CD8-positive, alpha-beta memory T cell (primary cell): Measurements from ENCODE around the gene ACOT7. TPM values are rescaled to one million over a fixed set of nuclear protein-coding genes. Genes with fewer than 3 reads are reported as not detected.

Experiments used
- CTCF ChIA-PET: fragments of 350-600 bp; sonication (Branson Sonifier 250); formaldehyde crosslinking; loops from one replicate; lab custom pipeline; 2021; ENCODE audit warnings: antibody characterized with exemption; lab: Charles Lee
- POLR2A ChIA-PET: fragments of 350-600 bp; sonication (Branson Sonifier 250); formaldehyde crosslinking; loops from one replicate; lab custom pipeline; 2021; ENCODE audit warnings: antibody characterized with exemption; lab: Charles Lee
- DNase-seq, 5 donors: peaks; one replicate each; pipeline versions ENCODE4 v3.0.0 to v3.0.0-alpha.2; 2020 to 2022; ENCODE audit warnings: mixed read lengths in 1 of 5
- H3K27ac ChIP-seq: one replicate; pipeline ENCODE4 v1.7.0; 2013; ENCODE audit warnings: low read depth, mild to moderate bottlenecking, low read length, moderate library complexity
- H3K27me3 ChIP-seq: 2 replicates; pipeline ENCODE4 v1.7.0; 2013; ENCODE audit warnings: low read length, mild to moderate bottlenecking; ENCODE audit not compliant: insufficient read depth, poor library complexity, severe bottlenecking
- H3K36me3 ChIP-seq: 2 replicates; pipeline ENCODE4 v1.7.0; 2013; ENCODE audit warnings: mild to moderate bottlenecking, low read length, moderate library complexity; ENCODE audit not compliant: insufficient read depth
- H3K4me1 ChIP-seq: 2 replicates; pipeline ENCODE4 v1.7.0; 2013; ENCODE audit warnings: mild to moderate bottlenecking, low read length, moderate library complexity; ENCODE audit not compliant: insufficient read depth
- H3K4me3 ChIP-seq: 2 replicates; pipeline ENCODE4 v1.7.0; 2013; ENCODE audit warnings: mild to moderate bottlenecking, low read length
- H3K9me3 ChIP-seq: 2 replicates; pipeline ENCODE4 v1.7.0; 2013; ENCODE audit warnings: mild to moderate bottlenecking, low read length
- H3K27ac Mint-ChIP-seq, 8 donors: one replicate each; pipeline ENCODE4 v1.8.0; 2020 to 2021; ENCODE audit warnings: mixed read lengths in 8 of 8, mild to moderate bottlenecking in 6 of 8, inconsistent platforms in 3 of 8, moderate library complexity in 3 of 8
- H3K27me3 Mint-ChIP-seq, 2 donors: one replicate each; pipeline ENCODE4 v1.8.0; 2020 to 2021; ENCODE audit warnings: mixed read lengths in 2 of 2, mild to moderate bottlenecking in 1 of 2, moderate library complexity in 1 of 2
- H3K36me3 Mint-ChIP-seq, 3 donors: one replicate each; pipeline ENCODE4 v1.8.0; 2020 to 2021; ENCODE audit warnings: mixed read lengths in 3 of 3, inconsistent platforms in 1 of 3, mild to moderate bottlenecking in 1 of 3
- H3K4me1 Mint-ChIP-seq, 3 donors: one replicate each; pipeline ENCODE4 v1.8.0; 2020 to 2021; ENCODE audit warnings: mixed read lengths in 3 of 3, inconsistent platforms in 1 of 3, mild to moderate bottlenecking in 1 of 3
- H3K4me3 Mint-ChIP-seq, 7 donors: one replicate each; pipeline ENCODE4 v1.8.0; 2020 to 2021; ENCODE audit warnings: mixed read lengths in 7 of 7, mild to moderate bottlenecking in 6 of 7, moderate library complexity in 4 of 7, inconsistent platforms in 2 of 7
- H3K9me3 Mint-ChIP-seq, 5 donors: one replicate each; pipeline ENCODE4 v1.8.0; 2020 to 2022; ENCODE audit warnings: mixed read lengths in 5 of 5, mild to moderate bottlenecking in 3 of 5, moderate library complexity in 2 of 5, inconsistent platforms in 1 of 5
- polyA plus RNA-seq: library from polyadenylated mRNA; unstranded; fragments of 300-500 nt; fragmentation: Illumina TruSeq; gene quantifications from one replicate; pipeline ENCODE4 v1.2.3, GENCODE V29; 2021
- total RNA-seq, 2 experiments: library from RNA; stranded (reverse); gene quantifications; one replicate each; pipeline ENCODE4 v1.2.3, GENCODE V29; 2021

ACOT7 gene
- total and polyA plus RNA-seq, 3 experiments from 2014 or later = 10.0 to 109 (median 109) TPM

DNA sequence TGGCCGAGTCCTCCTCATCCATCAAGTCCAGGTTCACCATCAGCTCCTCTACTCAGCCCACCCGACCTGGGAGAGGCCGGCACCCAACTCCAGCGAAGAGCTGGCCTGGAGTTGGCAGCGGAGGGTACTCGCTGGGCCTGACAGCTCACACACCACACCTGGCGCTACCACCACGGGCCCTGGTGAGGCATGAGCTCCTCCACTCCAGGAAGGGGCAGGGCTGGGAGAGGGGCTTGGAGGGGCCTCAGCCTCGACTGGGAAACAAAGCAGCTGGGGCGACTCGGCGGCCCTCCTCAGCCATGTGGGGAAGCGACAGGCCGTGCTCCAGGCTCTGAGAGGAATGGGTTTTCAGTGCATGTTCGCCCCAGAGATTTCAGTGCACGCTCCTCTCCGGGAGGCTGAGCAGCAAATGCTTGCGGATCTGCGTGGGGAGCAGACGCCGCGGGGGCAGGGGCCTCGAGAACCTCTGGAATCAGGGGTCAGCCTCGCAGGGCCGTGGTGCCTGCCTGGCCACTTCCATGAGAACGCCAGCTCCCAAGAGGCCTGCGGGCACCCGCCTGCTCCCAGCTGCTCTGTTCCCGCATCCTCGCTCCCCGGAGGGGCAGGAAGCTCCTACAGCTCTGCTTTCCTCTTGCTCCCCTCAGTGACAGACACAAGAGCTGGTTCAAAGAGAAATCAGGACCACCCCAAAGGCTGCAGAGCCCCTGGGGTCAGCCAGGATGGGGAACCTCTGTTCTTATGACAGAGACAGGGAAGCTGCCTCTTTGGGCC lies 113.8 kb downstream of the ACOT7 start:
- H3K27me3 Mint-ChIP-seq = no peaks in the 10 kb centered on the region
- no peaks in the 10 kb centered on the region for H3K4me1 Mint-ChIP-seq
- Histone ChIP-seq H3K4me1 (no peaks in the 10 kb centered on the region), H3K9me3 (no peaks in the 10 kb centered on the region), H3K27ac (no peak overlapping the region), H3K27me3 (no peaks in the 10 kb centered on the region), H3K36me3 (no peaks in the 10 kb centered on the region), H3K4me3 (no peak overlapping the region)
- H3K9me3 Mint-ChIP-seq = no peaks in the 10 kb centered on the region
- ChIA-PET CTCF (interaction anchor here (1.3 kb wide), 1 partner anchor 33 kb away, joined by 4 read pairs; no protein-coding TSS in a partner anchor), POLR2A (no interaction called here)
- H3K4me3 Mint-ChIP-seq = no peak overlapping the region
- no peak for DNase-seq
- peaks cover 0 to 4% (median 0%) of the 10 kb centered on the region in 3 donors for H3K36me3 Mint-ChIP-seq
- H3K27ac Mint-ChIP-seq = no peak overlapping the region

DNA sequence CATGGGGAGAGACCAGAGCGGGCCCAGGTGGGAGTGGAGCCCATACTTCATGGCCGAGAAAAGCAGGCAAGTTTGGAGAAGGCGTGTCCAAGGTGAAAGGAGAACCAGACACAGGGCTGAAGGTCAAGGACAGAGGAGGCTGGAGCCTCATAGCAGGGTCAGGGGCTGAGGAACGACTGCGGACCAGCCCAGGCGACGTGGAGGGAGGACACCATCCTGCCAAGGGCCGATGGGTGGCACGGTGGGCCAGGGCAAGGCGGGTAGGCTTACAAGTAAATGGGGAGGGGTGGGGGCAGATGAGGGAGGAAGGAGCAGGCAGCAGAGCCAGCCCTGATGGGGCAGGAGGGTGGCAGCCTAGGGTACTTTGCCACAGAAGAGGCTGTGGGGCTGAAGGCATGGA lies 114.5 kb downstream of the ACOT7 start:
- no peak overlapping the region for H3K4me3 Mint-ChIP-seq
- H3K4me1 Mint-ChIP-seq = no peaks in the 10 kb centered on the region
- peaks cover 0 to 4% (median 0%) of the 10 kb centered on the region in 3 donors for H3K36me3 Mint-ChIP-seq
- peak overlapping the region in 2 of 8 donors; percentile 54 to 57 for H3K27ac Mint-ChIP-seq
- Histone ChIP-seq H3K27ac (no peak overlapping the region), H3K9me3 (no peaks in the 10 kb centered on the region), H3K4me3 (no peak overlapping the region), H3K36me3 (no peaks in the 10 kb centered on the region), H3K4me1 (no peaks in the 10 kb centered on the region), H3K27me3 (no peaks in the 10 kb centered on the region)
- no peaks in the 10 kb centered on the region for H3K27me3 Mint-ChIP-seq
- DNase-seq = no peak
- ChIA-PET CTCF (interaction anchor here (1.3 kb wide), 1 partner anchor 32 kb away, joined by 4 read pairs; no protein-coding TSS in a partner anchor), POLR2A (no interaction called here)
- H3K9me3 Mint-ChIP-seq = no peaks in the 10 kb centered on the region

DNA sequence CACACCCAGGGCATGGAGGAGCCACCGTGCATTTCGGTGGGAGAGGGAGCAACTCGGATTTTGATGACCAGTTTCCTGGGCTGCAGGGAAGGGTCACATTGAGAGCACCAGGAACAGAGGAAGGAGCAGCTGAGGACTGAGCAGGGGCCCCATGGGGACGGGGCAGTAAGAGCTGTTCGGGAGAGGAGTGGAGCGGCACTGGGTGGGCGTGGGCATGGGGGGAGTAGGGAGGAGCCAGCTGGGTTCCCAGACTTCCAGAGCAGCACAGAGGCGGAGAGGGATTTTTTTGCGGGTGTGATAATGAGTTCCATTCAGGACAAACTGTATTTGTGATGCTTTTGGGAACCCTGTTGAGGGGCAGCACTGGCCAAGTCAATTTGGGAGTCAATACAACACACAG lies 115.3 kb downstream of the ACOT7 start:
- no peak overlapping the region for H3K4me3 Mint-ChIP-seq
- peaks cover 0 to 4% (median 0%) of the 10 kb centered on the region in 3 donors for H3K36me3 Mint-ChIP-seq
- POLR2A ChIA-PET = no interaction called here
- no peaks in the 10 kb centered on the region for H3K36me3 ChIP-seq
- H3K4me3 ChIP-seq = no peak overlapping the region
- no peaks in the 10 kb centered on the region for H3K27me3 ChIP-seq
- no peaks in the 10 kb centered on the region for H3K9me3 Mint-ChIP-seq
- no peak for DNase-seq
- no peaks in the 10 kb centered on the region for H3K9me3 ChIP-seq
- H3K27me3 Mint-ChIP-seq = no peaks in the 10 kb centered on the region
- no peaks in the 10 kb centered on the region for H3K4me1 Mint-ChIP-seq
- H3K27ac ChIP-seq = no peak overlapping the region
- H3K4me1 ChIP-seq = no peaks in the 10 kb centered on the region
- CTCF ChIA-PET = no interaction called here
- H3K27ac Mint-ChIP-seq = no peak overlapping the region

DNA sequence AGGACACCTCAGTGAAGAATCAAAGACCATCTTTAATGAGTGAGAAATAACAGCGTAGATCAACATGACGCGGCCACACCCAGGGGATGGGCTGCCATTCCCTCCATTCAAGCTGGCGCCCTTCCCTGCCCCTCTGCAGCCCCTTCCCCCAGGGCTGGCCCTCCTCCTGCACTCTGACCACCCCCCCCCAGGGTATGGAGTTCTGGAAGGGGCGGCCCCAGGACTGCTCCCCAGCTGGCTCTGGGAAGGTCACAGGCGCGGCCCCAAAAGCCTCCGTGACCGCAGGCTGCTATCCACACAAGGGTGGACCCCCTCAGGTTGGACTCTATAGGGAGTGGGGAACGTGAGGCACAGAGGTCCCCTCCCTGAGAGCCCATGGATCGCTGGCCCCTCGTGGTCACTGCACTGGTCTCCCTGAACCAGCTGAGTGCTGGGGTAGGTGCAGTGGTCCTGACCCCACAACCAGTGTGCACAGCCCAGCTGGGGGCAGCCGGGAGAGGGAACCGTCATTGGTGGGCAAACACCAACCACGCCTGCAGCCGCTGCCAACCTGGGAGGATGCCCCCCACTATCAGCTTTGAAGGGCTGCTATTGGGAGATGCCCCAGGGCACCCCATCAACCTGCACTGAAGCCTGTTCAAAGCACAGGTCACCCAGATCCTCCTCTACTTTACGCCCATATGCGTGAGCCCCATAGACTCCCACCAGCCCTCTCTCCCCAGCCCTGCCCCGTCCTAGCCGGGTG lies 116.6 kb downstream of the ACOT7 start:
- Histone ChIP-seq H3K36me3 (no peaks in the 10 kb centered on the region), H3K27me3 (no peaks in the 10 kb centered on the region), H3K4me1 (no peaks in the 10 kb centered on the region), H3K4me3 (no peak overlapping the region), H3K9me3 (no peaks in the 10 kb centered on the region), H3K27ac (no peak overlapping the region)
- H3K4me1 Mint-ChIP-seq = no peaks in the 10 kb centered on the region
- H3K27ac Mint-ChIP-seq = no peak overlapping the region
- H3K9me3 Mint-ChIP-seq = no peaks in the 10 kb centered on the region
- peaks cover 0 to 4% (median 0%) of the 10 kb centered on the region in 3 donors for H3K36me3 Mint-ChIP-seq
- no peak overlapping the region for H3K4me3 Mint-ChIP-seq
- CTCF ChIA-PET = no interaction called here
- no peaks in the 10 kb centered on the region for H3K27me3 Mint-ChIP-seq
- no peak for DNase-seq
- POLR2A ChIA-PET = no interaction called here

DNA sequence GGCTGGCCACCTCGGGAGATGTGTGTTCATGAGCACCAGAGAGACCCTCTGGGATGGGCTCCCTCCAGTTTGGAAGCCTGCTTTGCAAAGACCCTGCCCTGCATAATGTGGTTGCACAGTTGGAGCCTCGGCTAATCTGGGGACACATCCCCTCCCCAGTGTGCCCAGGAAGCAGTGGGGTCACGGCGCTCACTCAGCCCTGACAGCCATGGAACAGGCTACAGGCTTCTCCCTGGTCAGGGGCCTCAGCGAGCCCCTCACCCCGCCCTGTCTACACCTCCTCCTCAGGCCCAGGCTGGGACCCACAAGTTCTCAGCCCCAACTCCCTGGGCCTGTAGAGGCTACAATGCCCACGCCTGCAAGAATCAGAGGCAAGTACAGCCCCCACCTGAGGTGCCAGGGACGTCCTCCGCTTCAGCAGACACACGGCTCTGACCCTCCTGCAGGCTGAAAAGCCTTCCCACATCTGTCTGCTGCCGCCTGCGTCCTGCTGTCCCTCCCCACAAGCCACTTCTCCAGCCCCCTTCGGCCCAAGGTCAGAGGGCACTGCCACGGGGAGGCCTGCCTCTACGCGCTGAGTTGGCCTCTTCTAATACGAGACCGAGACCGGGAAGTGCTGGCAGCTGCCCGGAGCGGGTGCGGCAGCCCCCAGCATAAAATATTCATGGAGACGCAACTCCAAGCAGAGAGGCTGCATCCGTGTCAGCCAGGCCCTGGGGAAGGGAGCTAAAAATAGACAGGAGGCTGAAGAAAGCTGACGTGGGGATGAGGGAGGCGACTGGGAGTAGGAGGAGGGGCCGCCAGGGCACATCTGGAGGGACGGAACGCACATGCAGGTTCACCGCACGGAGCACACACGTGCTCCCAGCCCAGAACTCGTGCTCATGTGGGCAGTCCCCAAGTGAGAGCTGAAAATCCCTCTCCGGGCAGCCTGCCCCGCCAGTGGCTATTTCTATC lies 117.5 kb downstream of the ACOT7 start:
- peak overlapping the region in 1 of 8 donors; percentile 74 for H3K27ac Mint-ChIP-seq
- no peak overlapping the region for H3K4me3 Mint-ChIP-seq
- H3K27ac ChIP-seq = no peak overlapping the region
- peaks cover 0 to 4% (median 0%) of the 10 kb centered on the region in 3 donors for H3K36me3 Mint-ChIP-seq
- DNase-seq = no peak
- POLR2A ChIA-PET = no interaction called here
- H3K4me1 ChIP-seq = no peaks in the 10 kb centered on the region
- H3K27me3 ChIP-seq = no peaks in the 10 kb centered on the region
- CTCF ChIA-PET = no interaction called here
- no peaks in the 10 kb centered on the region for H3K4me1 Mint-ChIP-seq
- H3K27me3 Mint-ChIP-seq = no peaks in the 10 kb centered on the region
- no peaks in the 10 kb centered on the region for H3K9me3 Mint-ChIP-seq
- H3K4me3 ChIP-seq = no peak overlapping the region
- no peaks in the 10 kb centered on the region for H3K36me3 ChIP-seq
- H3K9me3 ChIP-seq = no peaks in the 10 kb centered on the region

DNA sequence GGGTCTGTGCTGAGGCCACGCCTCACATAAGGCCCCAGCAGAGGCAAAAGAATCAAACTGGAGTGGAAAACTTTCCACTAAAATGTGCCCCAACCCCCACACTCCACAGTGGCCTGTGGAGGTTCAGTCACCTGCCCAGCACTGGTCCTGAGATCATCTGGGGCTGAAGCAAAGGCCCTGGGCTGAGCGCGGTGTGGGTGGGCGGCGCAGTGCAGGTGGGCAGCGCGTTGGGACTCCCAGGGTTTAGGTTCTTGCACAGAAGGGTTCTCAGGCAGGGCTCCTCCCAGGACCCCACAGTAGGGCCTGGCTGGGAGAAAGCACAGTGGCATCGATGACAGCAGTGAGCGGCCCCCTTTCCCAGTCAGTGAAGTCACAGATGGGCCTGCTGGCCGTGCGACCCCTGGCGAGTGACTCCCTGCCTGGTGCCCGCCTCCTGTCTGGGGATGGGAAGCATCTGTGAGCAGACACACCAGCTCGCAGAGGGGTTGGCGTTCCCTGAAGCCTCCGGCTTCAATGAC lies 118.9 kb downstream of the ACOT7 start:
- DNase-seq = no peak
- Histone ChIP-seq H3K36me3 (no peaks in the 10 kb centered on the region), H3K4me1 (no peaks in the 10 kb centered on the region), H3K27ac (no peak overlapping the region), H3K4me3 (no peak overlapping the region), H3K27me3 (no peaks in the 10 kb centered on the region), H3K9me3 (no peaks in the 10 kb centered on the region)
- Mint-ChIP-seq H3K4me1 (no peaks in the 10 kb centered on the region), H3K36me3 (peaks cover 0 to 4% (median 0%) of the 10 kb centered on the region in 3 donors), H3K4me3 (no peak overlapping the region), H3K9me3 (no peaks in the 10 kb centered on the region), H3K27ac (no peak overlapping the region), H3K27me3 (no peaks in the 10 kb centered on the region)
- CTCF ChIA-PET = no interaction called here
- POLR2A ChIA-PET = no interaction called here

DNA sequence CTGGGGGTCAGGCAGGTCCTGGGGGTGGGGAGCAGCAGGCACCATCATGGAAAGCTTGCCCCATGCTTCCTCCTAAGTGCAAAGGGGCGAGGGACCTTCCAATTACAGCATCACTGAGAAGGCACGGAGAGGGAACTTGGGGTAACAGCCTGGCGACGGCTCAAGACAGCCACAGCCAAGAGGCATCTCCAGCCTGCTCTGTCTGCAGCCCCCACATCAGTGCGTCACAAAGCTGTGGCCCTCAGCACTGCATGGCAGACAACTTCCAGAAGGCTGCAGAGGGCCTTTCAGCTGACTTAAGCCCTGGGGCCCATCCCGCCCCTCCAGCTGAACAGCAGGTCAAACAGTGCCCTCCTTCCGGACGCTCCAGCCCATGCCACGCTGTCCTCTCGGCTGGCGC lies 119.5 kb downstream of the ACOT7 start:
- no peaks in the 10 kb centered on the region for H3K36me3 ChIP-seq
- H3K27ac Mint-ChIP-seq = no peak overlapping the region

More for the DNA sequence above, 119.5 kb downstream of the ACOT7 start:
- no peaks in the 10 kb centered on the region for H3K9me3 Mint-ChIP-seq
- H3K27ac ChIP-seq = no peak overlapping the region
- H3K4me3 ChIP-seq = no peak overlapping the region
- H3K4me1 Mint-ChIP-seq = no peaks in the 10 kb centered on the region
- CTCF ChIA-PET = no interaction called here
- DNase-seq = no peak
- H3K9me3 ChIP-seq = no peaks in the 10 kb centered on the region
- no peaks in the 10 kb centered on the region for H3K27me3 ChIP-seq
- H3K27me3 Mint-ChIP-seq = no peaks in the 10 kb centered on the region
- no peaks in the 10 kb centered on the region for H3K4me1 ChIP-seq
- H3K4me3 Mint-ChIP-seq = no peak overlapping the region
- H3K36me3 Mint-ChIP-seq = peaks cover 0 to 4% (median 0%) of the 10 kb centered on the region in 3 donors
- POLR2A ChIA-PET = no interaction called here
